LNCAP (cell line): ENCODE data around the gene PTPRM.

Source experiments
- TF ChIP-seq, protein P1 (sequence below): fragments of 450-650 bp; IDR thresholded peaks from 2 replicates; pipeline ENCODE4 v1.5.1; 2017; ENCODE audit warnings: mild to moderate bottlenecking

The PTPRM gene

DNA sequence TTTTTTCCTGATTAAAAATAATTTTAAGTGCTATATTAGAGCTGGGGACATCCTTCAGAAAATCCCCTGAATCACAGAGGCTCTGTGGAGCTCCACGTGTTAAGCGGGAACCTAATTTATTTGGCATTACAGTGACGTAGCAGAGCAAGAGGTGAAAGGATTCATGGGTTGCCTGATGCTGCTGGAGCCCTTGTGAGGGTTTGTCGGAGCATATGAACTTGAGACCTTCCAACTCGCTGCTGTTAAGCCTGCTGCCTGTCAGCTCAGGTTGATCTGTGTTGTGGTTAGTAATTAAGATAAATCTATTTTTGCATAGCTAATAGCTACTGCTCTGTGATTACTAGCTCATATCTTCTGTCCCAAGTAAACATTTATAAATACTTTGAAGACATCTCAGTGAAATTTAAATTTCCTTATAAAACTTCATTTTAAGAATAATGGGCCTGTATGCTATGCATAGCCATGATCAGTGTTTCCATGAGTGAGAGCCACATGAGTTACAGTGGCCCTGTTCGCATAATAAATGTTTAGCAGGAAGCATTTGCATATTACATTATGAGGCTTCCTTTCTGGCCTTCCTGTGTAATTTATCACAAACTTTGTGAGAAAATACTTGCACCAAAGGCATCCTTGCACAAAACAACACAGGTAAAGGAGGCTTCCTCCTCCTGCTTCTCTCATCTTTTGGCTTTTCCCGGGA lies 438.9 kb downstream of the PTPRM start:
- TF ChIP-seq, protein P1, sequence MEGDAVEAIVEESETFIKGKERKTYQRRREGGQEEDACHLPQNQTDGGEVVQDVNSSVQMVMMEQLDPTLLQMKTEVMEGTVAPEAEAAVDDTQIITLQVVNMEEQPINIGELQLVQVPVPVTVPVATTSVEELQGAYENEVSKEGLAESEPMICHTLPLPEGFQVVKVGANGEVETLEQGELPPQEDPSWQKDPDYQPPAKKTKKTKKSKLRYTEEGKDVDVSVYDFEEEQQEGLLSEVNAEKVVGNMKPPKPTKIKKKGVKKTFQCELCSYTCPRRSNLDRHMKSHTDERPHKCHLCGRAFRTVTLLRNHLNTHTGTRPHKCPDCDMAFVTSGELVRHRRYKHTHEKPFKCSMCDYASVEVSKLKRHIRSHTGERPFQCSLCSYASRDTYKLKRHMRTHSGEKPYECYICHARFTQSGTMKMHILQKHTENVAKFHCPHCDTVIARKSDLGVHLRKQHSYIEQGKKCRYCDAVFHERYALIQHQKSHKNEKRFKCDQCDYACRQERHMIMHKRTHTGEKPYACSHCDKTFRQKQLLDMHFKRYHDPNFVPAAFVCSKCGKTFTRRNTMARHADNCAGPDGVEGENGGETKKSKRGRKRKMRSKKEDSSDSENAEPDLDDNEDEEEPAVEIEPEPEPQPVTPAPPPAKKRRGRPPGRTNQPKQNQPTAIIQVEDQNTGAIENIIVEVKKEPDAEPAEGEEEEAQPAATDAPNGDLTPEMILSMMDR, result no peak

DNA sequence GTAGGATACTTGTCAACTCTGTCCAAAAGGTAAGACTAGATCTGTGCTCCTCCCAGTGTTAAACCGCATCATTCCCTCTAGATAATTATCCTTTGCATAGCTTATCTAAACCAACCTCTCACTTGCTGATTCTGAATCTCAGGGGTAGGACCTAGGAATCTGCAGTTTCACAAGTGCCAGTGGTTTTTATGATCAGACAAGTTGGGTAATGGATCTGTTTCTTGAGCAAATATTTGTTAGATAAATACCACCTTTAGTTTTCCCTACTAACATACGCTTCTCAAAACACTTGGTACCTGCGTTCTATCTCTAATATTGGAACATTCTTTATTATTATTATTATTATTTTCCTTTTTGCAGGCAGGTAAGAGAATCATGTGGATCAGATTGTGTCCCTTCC lies 439.9 kb downstream of the PTPRM start:
- TF ChIP-seq, protein P1, result no peak

DNA sequence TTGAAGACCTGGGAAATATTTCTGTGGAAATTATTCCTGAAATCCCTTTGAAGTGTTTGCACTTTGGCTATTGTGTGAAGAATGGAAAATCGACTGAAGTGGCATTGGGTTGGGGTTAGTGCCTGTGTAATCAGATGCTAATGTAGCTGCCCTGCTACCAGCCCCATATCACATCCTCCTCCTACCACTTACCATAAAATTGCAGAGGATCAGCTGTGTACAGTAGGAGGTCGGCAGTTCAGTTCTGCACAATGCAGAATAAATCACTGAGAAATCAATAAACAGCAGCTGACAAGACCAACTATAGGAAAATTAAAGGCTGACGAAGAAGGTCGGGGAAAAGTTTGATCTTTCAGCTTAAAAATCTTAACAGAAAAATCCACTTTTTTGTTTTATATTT lies 440.9 kb downstream of the PTPRM start:
- TF ChIP-seq, protein P1, result no peak

DNA sequence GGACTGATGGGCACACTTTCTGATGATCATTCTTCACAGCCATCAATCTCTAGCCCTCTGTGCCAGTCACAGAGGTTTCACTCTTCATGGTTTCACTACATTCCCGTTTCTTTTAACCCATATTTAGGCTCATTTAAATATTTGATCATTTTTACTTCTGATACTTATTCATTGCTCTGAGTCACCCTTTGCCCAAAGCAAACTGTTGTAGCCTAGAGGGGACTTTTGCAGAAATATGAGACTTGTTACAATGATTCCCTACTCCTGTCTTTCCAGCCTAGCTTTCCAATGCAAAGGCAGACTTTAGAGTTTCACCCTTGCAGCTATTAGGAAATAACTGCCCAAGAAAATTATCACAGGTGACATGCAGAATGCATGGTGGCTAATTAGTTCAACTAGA lies 444.2 kb downstream of the PTPRM start:
- TF ChIP-seq, protein P1, result no peak

DNA sequence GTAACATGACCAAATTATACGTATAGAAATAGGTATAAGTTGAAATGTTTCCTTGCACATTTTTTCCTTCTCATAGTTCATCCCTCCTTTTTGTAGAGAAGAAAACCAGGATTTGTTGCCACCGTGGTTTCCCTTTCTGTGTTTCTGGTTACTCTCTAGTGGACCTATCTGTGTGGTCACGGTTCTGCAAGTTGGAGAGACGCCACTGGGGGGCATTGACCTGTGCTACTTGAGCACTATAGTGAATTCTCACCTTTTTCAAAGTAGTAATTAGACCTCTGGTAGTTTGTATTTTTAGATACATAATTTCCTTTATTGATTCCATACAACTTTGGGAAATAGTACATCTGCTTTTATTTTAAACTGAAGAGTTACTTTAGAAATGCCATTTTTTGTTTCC lies 444.8 kb downstream of the PTPRM start:
- TF ChIP-seq, protein P1, result no peak

DNA sequence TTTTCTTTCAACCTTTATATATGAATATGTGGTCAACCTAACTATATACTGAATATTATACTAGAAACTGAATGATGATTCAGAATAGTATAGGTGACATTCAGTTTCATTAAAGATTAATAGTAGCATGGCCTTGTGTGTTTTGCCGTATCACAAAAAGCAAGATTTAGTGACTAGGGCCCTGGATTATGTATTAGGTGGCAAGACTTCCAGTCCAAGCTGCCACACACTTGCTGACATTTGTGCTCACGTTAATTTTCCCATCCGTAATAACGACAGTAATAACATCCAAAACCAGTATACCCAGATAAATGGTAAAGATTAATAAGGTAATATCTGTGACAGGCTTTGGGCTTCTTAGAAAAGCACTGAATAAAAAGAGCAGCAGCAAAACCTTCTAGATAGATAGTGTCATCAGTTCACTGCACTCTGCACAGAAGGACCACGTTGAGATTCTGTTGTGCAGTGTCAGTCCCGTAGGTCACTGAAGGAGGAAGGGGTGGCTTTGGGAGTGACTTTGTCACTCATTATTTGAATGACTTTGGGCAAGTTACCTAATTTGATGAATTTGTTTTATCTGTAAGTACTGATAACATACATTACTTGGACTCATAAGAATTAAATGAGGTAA lies 451.7 kb downstream of the PTPRM start:
- TF ChIP-seq, protein P1, result no peak

DNA sequence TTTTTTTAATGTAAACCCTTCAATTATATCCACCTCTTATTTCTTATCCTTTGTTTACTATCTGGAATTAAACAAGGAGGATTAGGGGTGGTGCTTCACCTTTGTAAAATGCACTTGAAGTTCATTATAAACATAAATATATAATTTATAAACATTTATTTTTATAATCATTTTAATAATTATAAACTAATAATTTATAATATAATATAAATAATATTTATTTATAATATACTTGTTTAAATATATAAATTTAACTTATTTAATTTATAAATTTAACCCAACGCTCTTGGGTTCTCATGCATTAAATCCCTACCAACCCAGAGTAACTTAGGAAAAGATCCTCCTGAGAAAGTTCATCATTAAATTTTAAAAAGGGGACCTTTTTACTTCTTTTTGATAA lies 452.5 kb downstream of the PTPRM start:
- TF ChIP-seq, protein P1, result no peak
